SK-N-SH (cell line): Measurements from ENCODE around the gene TLCD2. TPM values are rescaled to one million over a fixed set of nuclear protein-coding genes. Genes with fewer than 3 reads are reported as not detected.

ENCODE experiments used
- CTCF ChIA-PET: fragments of 300-600, 350-600 bp; formaldehyde crosslinking; extraction: SDS; loops from one replicate; lab custom pipeline; 2021; lab: Yijun Ruan, JAX
- POLR2A ChIA-PET: fragments of 350-600 bp; sonication (Branson Sonifier 250); formaldehyde crosslinking; extraction: SDS; loops from one replicate; lab custom pipeline; 2020; ENCODE audit warnings: antibody characterized with exemption, inconsistent platforms; lab: Yijun Ruan, JAX
- DNase-seq: peaks from one replicate; pipeline ENCODE4 v3.0.0; 2012
- H2AFZ ChIP-seq: fragments of 200-600 bp; sonication (generic); 2 replicates; pipeline ENCODE4 v1.8.1; 2016; ENCODE audit warnings: antibody characterized with exemption, mild to moderate bottlenecking, low read depth
- H3F3A ChIP-seq: fragments of 200-600 bp; sonication (generic); replicated peaks from 2 replicates; pipeline ENCODE3; 2016; ENCODE audit warnings: antibody characterized with exemption, mild to moderate bottlenecking; ENCODE audit not compliant: insufficient read depth
- H3K27ac ChIP-seq, 2 experiments: fragments of 200-500 bp in 1 of 2; fragments of 200-600 bp in 1 of 2; sonication (Bioruptor generic) in 1 of 2; sonication (generic), shearing (Covaris generic) in 1 of 2; 2 replicates each; pipeline versions ENCODE4 v1.5.1 to v1.6.1; 2014 to 2016; ENCODE audit warnings: low read depth in 2 of 2, inconsistent platforms in 1 of 2, low read length in 1 of 2, mild to moderate bottlenecking in 1 of 2, mixed read lengths in 1 of 2
- H3K27me3 ChIP-seq: fragments of 200-600 bp; sonication (generic), shearing (Covaris generic); 2 replicates; pipeline ENCODE4 v1.6.1; 2016; ENCODE audit warnings: mixed run types; ENCODE audit not compliant: insufficient read depth
- H3K36me3 ChIP-seq, 2 experiments: fragments of 200-500 bp in 1 of 2; fragments of 200-600 bp in 1 of 2; sonication (Bioruptor generic) in 1 of 2; sonication (generic) in 1 of 2; replicated peaks in 1 of 2; 2 replicates each; pipeline versions ENCODE3 to v1.5.1; 2014 to 2016; ENCODE audit warnings: low read length in 1 of 2, mild to moderate bottlenecking in 1 of 2; ENCODE audit not compliant: insufficient read depth in 2 of 2, control insufficient read depth in 1 of 2
- H3K4me1 ChIP-seq, 2 experiments: fragments of 200-500 bp in 1 of 2; fragments of 200-600 bp in 1 of 2; sonication (Bioruptor generic) in 1 of 2; sonication (generic), shearing (Covaris generic) in 1 of 2; 2 replicates each; pipeline versions ENCODE4 v1.5.1 to v1.6.1; 2014 to 2016; ENCODE audit warnings: low read depth in 1 of 2, low read length in 1 of 2, mixed run types in 1 of 2; ENCODE audit not compliant: insufficient read depth in 2 of 2, control insufficient read depth in 1 of 2
- H3K4me2 ChIP-seq: fragments of 200-600 bp; sonication (generic), shearing (Covaris generic); 2 replicates; pipeline ENCODE4 v1.6.1; 2017; ENCODE audit warnings: mixed run types
- H3K4me3 ChIP-seq, 2 experiments: fragments of 200-500 bp in 1 of 2; fragments of 200-600 bp in 1 of 2; sonication (Bioruptor generic) in 1 of 2; sonication (generic), shearing (Covaris generic) in 1 of 2; 2 replicates each; pipeline versions ENCODE4 v1.5.1 to v1.8.1; 2014 to 2016; ENCODE audit warnings: low read depth in 2 of 2, inconsistent platforms in 1 of 2, low read length in 1 of 2, mild to moderate bottlenecking in 1 of 2, mixed read lengths in 1 of 2, moderate library complexity in 1 of 2
- H3K79me2 ChIP-seq: fragments of 200-600 bp; sonication (generic); 2 replicates; pipeline ENCODE4 v1.8.1; 2017; ENCODE audit warnings: mild to moderate bottlenecking; ENCODE audit not compliant: insufficient read depth
- H3K9ac ChIP-seq: fragments of 200-600 bp; sonication (generic); 2 replicates; pipeline ENCODE4 v1.6.1; 2017; ENCODE audit warnings: mixed run types
- H3K9me2 ChIP-seq: fragments of 200-600 bp; sonication (generic); 2 replicates; pipeline ENCODE4 v1.6.1; 2017; ENCODE audit warnings: mixed run types
- H3K9me3 ChIP-seq: fragments of 200-600 bp; sonication (generic); 2 replicates; pipeline ENCODE4 v1.6.1; 2017; ENCODE audit warnings: mixed run types, mild to moderate bottlenecking, moderate library complexity
- H4K20me1 ChIP-seq: fragments of 200-600 bp; sonication (generic); 2 replicates; pipeline ENCODE4 v1.6.1; 2017; ENCODE audit warnings: mild to moderate bottlenecking, mixed run types; ENCODE audit not compliant: insufficient read depth
- EZH2phosphoT487 ChIP-seq: fragments of 200-600 bp; sonication (generic); IDR thresholded peaks from 2 replicates; pipeline ENCODE4 v1.6.1; 2017; ENCODE audit warnings: low read depth, mixed run types, mild to moderate bottlenecking, antibody characterized with exemption, moderate library complexity, borderline replicate concordance
- FOSL2 ChIP-seq: IDR thresholded peaks from 2 replicates; pipeline ENCODE4 v1.4.0; 2012; ENCODE audit warnings: low read depth, mild to moderate bottlenecking, moderate library complexity, borderline replicate concordance
- FOXJ3 ChIP-seq: sonication (generic); formaldehyde crosslinking; IDR thresholded peaks from 2 replicates; pipeline ENCODE4 v1.5.1; 2020; ENCODE audit warnings: mild to moderate bottlenecking, missing genetic modification reagents
- FOXM1 ChIP-seq: IDR thresholded peaks from 2 replicates; pipeline ENCODE4 v1.4.0; 2012; ENCODE audit warnings: low read depth, mild to moderate bottlenecking
- JUND ChIP-seq: IDR thresholded peaks from 2 replicates; pipeline ENCODE4 v1.4.0; 2012
- MEF2A ChIP-seq: IDR thresholded peaks from 2 replicates; pipeline ENCODE4 v1.4.0; 2012; ENCODE audit warnings: low read depth, borderline replicate concordance
- NRF1 ChIP-seq: IDR thresholded peaks from 2 replicates; pipeline ENCODE4 v1.6.1; 2012; ENCODE audit warnings: low read depth, mild to moderate bottlenecking, low read length
- RFX5 ChIP-seq: IDR thresholded peaks from 2 replicates; pipeline ENCODE4 v1.6.1; 2012; ENCODE audit warnings: mild to moderate bottlenecking, improper control_type of control experiment, low read length
- RXRA ChIP-seq: IDR thresholded peaks from 2 replicates; pipeline ENCODE4 v1.4.0; 2012; ENCODE audit warnings: low read depth, mild to moderate bottlenecking, borderline replicate concordance
- YY1 ChIP-seq: IDR thresholded peaks from 2 replicates; pipeline ENCODE4 v1.4.0; 2012; ENCODE audit warnings: low read depth, mild to moderate bottlenecking
- WGBS: methylation state at CpG from one replicate; pipeline ENCODE4 v1.1.6; 2017; ENCODE audit warnings: low lambda C conversion rate; 5-methylcytosine and 5-hydroxymethylcytosine counted together
- polyA plus RNA-seq, 3 experiments: library from polyadenylated mRNA; depleted of rRNA; stranded (reverse); fragments of >200 nt; gene quantifications; 2 replicates each; pipeline ENCODE4 v1.2.3, GENCODE V29; 2012
- TF ChIP-seq, protein P1 (sequence below): IDR thresholded peaks from 2 replicates; pipeline ENCODE4 v1.4.0; 2012; ENCODE audit warnings: low read depth, borderline replicate concordance
- TF ChIP-seq, protein P2 (sequence below): IDR thresholded peaks from 2 replicates; pipeline ENCODE4 v1.4.0; 2012; ENCODE audit warnings: low read depth, borderline replicate concordance
- TF ChIP-seq, protein P3 (sequence below): fragments of 150-350 bp; IDR thresholded peaks from 2 replicates; pipeline ENCODE4 v1.6.1; 2016; ENCODE audit warnings: mild to moderate bottlenecking, low read depth, low read length

The TLCD2 gene
- polyA plus RNA-seq, 1 of the 3 experiments (the other 2 are of a cell fraction), result 1.3 TPM

DNA sequence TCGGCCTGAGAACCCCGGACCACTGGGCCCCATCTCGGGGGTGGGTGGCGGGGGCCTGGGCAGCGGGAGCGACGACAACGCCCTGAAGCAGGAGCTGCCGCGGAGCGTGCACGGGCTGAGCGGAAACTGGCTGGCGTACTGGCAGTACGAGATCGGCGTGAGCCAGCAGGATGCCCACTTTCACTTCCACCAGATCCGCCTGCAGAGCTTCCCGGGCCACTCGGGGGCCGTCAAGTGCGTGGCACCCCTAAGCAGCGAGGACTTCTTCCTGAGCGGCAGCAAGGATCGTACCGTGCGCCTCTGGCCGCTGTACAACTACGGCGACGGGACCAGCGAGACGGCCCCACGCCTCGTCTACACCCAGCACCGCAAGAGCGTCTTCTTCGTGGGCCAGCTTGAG lies 23.6 kb upstream of the TLCD2 start:
- Histone ChIP-seq H2AFZ (no peak overlapping the region), H3K36me3 (peaks cover 0 to 21% of the 10 kb centered on the region in 2 experiments), H3K27ac (no peak overlapping the region), H3K27me3 (no peaks in the 10 kb centered on the region), H3K9ac (no peak overlapping the region), H3F3A (no peaks in the 10 kb centered on the region), H3K4me3 (no peak overlapping the region), H3K9me2 (no peaks in the 10 kb centered on the region), H3K79me2 (no peaks in the 10 kb centered on the region), H4K20me1 (no peaks in the 10 kb centered on the region), H3K9me3 (no peaks in the 10 kb centered on the region), H3K4me2 (no peak overlapping the region), H3K4me1 (no peaks in the 10 kb centered on the region; a peak in 1 of 4 replicates)
- ChIA-PET CTCF (interaction anchor here (0.9 to 1.3 kb wide), 2 partner anchors 14 to 37 kb away, joined by 3 to 5 read pairs; no protein-coding TSS in a partner anchor), POLR2A (interaction anchor here (0.6 kb wide), 1 partner anchor 341 kb away, joined by 4 read pairs; no protein-coding TSS in a partner anchor)
- peak; percentile 19 for DNase-seq
- over 99% methylated on average over 22 of the region's 38 CpGs for WGBS
- TF ChIP-seq FOXJ3 (no peak), RFX5 (no peak), YY1 (no peak), FOXM1 (no peak), EZH2phosphoT487 (no peak), FOSL2 (no peak), RXRA (no peak), NRF1 (no peak)
- TF ChIP-seq, protein P1, sequence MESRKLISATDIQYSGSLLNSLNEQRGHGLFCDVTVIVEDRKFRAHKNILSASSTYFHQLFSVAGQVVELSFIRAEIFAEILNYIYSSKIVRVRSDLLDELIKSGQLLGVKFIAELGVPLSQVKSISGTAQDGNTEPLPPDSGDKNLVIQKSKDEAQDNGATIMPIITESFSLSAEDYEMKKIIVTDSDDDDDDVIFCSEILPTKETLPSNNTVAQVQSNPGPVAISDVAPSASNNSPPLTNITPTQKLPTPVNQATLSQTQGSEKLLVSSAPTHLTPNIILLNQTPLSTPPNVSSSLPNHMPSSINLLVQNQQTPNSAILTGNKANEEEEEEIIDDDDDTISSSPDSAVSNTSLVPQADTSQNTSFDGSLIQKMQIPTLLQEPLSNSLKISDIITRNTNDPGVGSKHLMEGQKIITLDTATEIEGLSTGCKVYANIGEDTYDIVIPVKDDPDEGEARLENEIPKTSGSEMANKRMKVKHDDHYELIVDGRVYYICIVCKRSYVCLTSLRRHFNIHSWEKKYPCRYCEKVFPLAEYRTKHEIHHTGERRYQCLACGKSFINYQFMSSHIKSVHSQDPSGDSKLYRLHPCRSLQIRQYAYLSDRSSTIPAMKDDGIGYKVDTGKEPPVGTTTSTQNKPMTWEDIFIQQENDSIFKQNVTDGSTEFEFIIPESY, result no peak
- TF ChIP-seq, protein P2, sequence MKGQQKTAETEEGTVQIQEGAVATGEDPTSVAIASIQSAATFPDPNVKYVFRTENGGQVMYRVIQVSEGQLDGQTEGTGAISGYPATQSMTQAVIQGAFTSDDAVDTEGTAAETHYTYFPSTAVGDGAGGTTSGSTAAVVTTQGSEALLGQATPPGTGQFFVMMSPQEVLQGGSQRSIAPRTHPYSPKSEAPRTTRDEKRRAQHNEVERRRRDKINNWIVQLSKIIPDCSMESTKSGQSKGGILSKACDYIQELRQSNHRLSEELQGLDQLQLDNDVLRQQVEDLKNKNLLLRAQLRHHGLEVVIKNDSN, result no peak

DNA sequence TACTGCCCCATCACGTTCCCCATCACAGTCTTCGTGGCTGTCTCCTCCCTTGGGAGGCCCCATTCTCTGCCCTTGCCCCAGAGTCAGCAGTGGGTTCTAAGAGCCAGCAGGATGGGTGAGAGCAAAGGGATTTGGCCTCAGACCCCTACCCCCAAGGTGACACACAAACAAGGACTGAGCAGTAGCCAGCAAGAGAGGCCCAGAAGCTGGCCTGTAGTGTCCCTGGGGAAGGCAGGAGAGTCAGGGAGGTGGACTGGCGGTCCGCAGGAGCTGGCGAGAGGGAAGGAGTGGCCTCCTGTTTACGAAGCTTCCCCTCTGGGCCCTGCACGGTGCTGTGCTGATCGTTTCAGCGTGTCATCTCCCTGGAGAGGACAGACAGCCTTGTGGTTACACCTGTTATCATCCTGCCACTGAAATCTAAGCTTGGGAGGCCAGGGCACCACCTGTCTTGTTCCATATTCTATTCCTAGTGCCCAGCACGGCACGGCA lies 22.7 kb upstream of the TLCD2 start:
- Histone ChIP-seq H3K9me3 (no peaks in the 10 kb centered on the region), H3K9me2 (no peaks in the 10 kb centered on the region), H3F3A (no peaks in the 10 kb centered on the region), H3K36me3 (peaks cover 0 to 26% of the 10 kb centered on the region in 2 experiments), H3K27ac (no peak overlapping the region), H3K9ac (no peak overlapping the region), H2AFZ (no peak overlapping the region), H3K4me3 (no peak overlapping the region), H3K4me2 (no peak overlapping the region), H3K27me3 (no peaks in the 10 kb centered on the region), H4K20me1 (no peaks in the 10 kb centered on the region), H3K4me1 (no peaks in the 10 kb centered on the region; a peak in 1 of 4 replicates), H3K79me2 (no peaks in the 10 kb centered on the region)
- WGBS, result 93% methylated on average over 11 of the region's 11 CpGs
- DNase-seq, result no peak
- ChIA-PET CTCF (interaction anchor here (0.9 to 1.6 kb wide), 4 partner anchors 13 to 51 kb away, joined by 3 to 5 read pairs (median 4); no protein-coding TSS in a partner anchor), POLR2A (interaction anchor here (0.7 kb wide), 1 partner anchor 16 kb away, joined by 4 read pairs; no protein-coding TSS in a partner anchor)
- TF ChIP-seq, protein P3, sequence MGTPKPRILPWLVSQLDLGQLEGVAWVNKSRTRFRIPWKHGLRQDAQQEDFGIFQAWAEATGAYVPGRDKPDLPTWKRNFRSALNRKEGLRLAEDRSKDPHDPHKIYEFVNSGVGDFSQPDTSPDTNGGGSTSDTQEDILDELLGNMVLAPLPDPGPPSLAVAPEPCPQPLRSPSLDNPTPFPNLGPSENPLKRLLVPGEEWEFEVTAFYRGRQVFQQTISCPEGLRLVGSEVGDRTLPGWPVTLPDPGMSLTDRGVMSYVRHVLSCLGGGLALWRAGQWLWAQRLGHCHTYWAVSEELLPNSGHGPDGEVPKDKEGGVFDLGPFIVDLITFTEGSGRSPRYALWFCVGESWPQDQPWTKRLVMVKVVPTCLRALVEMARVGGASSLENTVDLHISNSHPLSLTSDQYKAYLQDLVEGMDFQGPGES, result no peak
- TF ChIP-seq JUND (no peak), FOXM1 (no peak), RXRA (no peak), MEF2A (no peak)
